OCI-LY7 (cell line): ENCODE results near the gene RSAD1.

ENCODE experiments used
- CTCF ChIP-seq: fragments of 200-600 bp; sonication (generic); conservative IDR thresholded peaks from 2 replicates; pipeline ENCODE4 v1.5.1; 2014; ENCODE audit warnings: mild to moderate bottlenecking, antibody characterized with exemption, low read length, moderate library complexity, mixed read lengths
- EZH2phosphoT487 ChIP-seq: fragments of 200-600 bp; sonication (generic); IDR thresholded peaks from 2 replicates; pipeline ENCODE4 v1.6.1; 2018; ENCODE audit warnings: low read depth, borderline replicate concordance, mild to moderate bottlenecking, mixed run types, antibody characterized with exemption, low read length, moderate library complexity, mixed read lengths

- no peak for TF ChIP-seq CTCF
- TF ChIP-seq EZH2phosphoT487 = no peak
These were observed 46.4 kb upstream of the RSAD1 start for GRCh38 chr17:50432125-50432762.
